Measurements from ENCODE around the gene COL27A1.

The COL27A1 gene

DNA sequence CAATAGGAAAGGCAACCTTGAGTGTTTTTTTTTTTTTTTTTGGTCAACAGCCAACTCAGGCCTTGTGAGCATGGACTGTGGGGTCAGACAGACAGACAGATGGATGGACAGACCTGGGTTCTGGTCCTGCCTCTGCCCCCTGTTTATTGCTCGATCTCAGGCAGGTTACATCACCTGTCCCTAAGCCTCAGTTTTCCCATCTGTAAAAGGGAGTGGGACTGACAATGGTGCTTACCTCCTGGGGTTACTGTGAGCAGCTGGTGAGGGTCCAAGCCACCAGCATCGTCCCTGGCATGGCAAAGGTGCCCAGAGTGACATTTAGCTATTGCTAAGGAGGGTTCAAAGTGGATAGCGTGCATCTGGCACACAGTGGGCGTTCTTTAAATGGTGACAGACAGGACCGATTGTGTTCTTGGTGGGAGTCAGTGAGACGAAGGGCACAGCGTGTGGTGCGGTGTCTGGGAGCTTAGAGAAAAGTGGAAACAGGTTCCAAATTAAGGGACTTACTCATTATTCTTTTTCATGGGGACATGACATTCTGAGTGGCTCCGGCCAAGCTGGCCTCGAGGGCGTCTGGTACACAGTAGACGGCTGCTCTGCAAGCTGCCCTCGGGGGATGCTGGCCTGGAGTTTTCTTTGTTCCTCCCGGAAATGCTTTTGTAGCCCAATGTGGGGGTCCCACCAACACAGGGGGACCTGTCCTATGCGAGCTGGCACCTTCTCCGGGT is 72.1 kb downstream of the COL27A1 start:
- H3K4me3 ChIP-seq (ENCODE audit: low read depth, low read length), result no peak overlapping the region
- TF ChIP-seq, protein P1, sequence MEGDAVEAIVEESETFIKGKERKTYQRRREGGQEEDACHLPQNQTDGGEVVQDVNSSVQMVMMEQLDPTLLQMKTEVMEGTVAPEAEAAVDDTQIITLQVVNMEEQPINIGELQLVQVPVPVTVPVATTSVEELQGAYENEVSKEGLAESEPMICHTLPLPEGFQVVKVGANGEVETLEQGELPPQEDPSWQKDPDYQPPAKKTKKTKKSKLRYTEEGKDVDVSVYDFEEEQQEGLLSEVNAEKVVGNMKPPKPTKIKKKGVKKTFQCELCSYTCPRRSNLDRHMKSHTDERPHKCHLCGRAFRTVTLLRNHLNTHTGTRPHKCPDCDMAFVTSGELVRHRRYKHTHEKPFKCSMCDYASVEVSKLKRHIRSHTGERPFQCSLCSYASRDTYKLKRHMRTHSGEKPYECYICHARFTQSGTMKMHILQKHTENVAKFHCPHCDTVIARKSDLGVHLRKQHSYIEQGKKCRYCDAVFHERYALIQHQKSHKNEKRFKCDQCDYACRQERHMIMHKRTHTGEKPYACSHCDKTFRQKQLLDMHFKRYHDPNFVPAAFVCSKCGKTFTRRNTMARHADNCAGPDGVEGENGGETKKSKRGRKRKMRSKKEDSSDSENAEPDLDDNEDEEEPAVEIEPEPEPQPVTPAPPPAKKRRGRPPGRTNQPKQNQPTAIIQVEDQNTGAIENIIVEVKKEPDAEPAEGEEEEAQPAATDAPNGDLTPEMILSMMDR (IDR thresholded peaks at IDR 0.05; ENCODE audit: low read depth, low read length), result no peak
- DNase-seq (ENCODE audit: low read depth, low spot score), result no peak
- in situ Hi-C loops (cut with HindIII; ENCODE audit: low sequenced_read_pairs), result no loop called here

DNA sequence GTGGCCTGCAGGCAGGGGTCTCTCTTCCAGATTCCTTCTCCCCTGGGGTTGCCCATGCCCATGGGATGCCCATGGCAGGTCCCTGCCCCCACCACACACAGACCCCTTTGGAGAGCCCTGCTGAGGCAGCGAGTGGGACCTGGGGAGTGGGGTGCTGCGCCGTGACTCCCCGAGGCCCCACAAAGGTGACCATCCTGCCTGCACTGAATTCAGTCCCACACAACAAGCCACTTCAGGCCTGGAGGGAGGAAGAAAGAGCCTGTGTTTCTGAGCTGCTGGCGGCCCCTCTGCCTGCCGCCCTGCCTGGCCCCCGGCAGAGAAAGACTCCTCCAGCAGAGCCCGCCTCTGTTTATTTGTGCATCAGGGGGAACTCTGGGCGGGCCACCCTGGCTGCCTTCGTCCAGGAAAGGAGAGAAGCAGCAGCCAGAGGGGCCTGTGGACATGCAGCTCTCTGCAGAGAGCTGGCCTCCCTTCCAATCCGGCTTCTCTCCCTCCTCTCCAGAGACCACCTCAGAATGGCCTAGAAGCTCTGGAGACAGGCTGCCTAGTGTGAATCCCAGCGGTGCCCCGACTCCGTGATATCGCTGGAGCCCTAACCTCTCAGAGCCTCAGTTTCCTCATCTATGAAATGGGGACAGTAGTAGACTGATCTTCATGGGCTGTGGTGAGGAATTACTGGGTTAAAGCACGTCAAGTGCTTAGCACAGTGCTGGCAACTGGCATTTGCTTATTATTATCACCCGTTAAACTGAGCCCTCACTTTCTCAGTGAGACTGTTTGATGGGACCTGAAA is 72.9 kb downstream of the COL27A1 start:
- in situ Hi-C loops (cut with HindIII; ENCODE audit: low sequenced_read_pairs), result no loop called here
- DNase-seq (ENCODE audit: low read depth, low spot score), result no peak
- no peak overlapping the region for H3K4me3 ChIP-seq (ENCODE audit: low read depth, low read length)
- TF ChIP-seq, protein P1 (IDR thresholded peaks at IDR 0.05; ENCODE audit: low read depth, low read length), result no peak

GRCh38 chr9:114229295-114229694 is 74.0 kb downstream of the COL27A1 start:
- no peak for DNase-seq (ENCODE audit: low read depth, low spot score)
- H3K4me3 ChIP-seq (ENCODE audit: low read depth, low read length), result no peak overlapping the region
- TF ChIP-seq, protein P1 (IDR thresholded peaks at IDR 0.05; ENCODE audit: low read depth, low read length), result no peak
- in situ Hi-C loops (cut with HindIII; ENCODE audit: low sequenced_read_pairs), result no loop called here

GRCh38 chr9:114230068-114230467 is 74.7 kb downstream of the COL27A1 start:
- no peak overlapping the region for H3K4me3 ChIP-seq (ENCODE audit: low read depth, low read length)
- DNase-seq (ENCODE audit: low read depth, low spot score), result no peak
- TF ChIP-seq, protein P1 (IDR thresholded peaks at IDR 0.05; ENCODE audit: low read depth, low read length), result no peak
- in situ Hi-C loops (cut with HindIII; ENCODE audit: low sequenced_read_pairs), result no loop called here

DNA sequence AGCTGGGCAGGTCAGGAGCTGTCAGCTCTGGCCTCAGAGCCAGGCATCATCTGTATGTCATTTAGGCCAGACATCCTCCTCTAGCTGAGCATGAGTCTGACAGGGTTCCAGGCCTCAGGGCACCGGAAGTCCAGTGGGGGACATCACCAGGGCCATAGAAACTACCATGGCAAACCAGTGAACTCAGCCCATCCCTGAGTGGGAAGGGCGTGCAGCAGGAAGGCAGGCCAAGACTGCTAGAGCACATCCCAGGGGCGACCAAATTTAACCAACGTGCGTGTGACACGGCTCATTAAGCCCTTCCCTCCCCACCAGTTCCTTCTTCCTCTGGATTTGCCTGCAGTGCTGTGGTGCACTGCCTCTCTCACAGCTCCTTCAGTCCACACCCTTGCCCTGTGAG is 75.9 kb downstream of the COL27A1 start:
- TF ChIP-seq, protein P1 (IDR thresholded peaks at IDR 0.05; ENCODE audit: low read depth, low read length), result no peak
- no peak for DNase-seq (ENCODE audit: low read depth, low spot score)
- no peak overlapping the region for H3K4me3 ChIP-seq (ENCODE audit: low read depth, low read length)
- in situ Hi-C loops (cut with HindIII; ENCODE audit: low sequenced_read_pairs), result no loop called here

- in situ Hi-C loops (cut with HindIII; ENCODE audit: low sequenced_read_pairs), result no loop called here
- TF ChIP-seq, protein P1 (IDR thresholded peaks at IDR 0.05; ENCODE audit: low read depth, low read length), result no peak
- no peak for DNase-seq (ENCODE audit: low read depth, low spot score)
- H3K4me3 ChIP-seq (ENCODE audit: low read depth, low read length), result no peak overlapping the region
These were observed 76.5 kb downstream of the COL27A1 start for GRCh38 chr9:114231719-114232449.

Measured in astrocyte of the spinal cord (primary cell).